ENCODE measurements around the gene PTPRE.

DNA sequence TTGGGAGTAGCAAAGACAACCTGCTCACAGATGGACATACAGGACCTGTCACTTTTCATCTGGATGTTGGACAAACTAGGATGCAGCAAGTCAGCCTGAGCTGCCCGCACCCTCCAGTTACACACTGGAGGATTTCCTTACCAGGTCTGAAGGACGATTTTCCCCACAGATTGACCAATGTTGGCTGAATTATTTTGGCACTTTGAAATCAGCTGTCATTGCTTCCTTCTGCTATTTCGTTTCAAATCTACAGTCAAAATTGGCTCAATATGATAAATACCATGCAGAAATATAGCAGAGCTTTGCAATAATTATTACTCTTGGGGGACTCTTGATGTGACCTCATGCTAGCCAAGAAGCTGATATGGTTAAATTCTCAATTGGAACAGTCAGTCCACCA, 16.7 kb upstream of the PTPRE start:
- TF ChIP-seq EP300 (IDR thresholded peaks at IDR 0.05): no peak
- TF ChIP-seq, protein P1, sequence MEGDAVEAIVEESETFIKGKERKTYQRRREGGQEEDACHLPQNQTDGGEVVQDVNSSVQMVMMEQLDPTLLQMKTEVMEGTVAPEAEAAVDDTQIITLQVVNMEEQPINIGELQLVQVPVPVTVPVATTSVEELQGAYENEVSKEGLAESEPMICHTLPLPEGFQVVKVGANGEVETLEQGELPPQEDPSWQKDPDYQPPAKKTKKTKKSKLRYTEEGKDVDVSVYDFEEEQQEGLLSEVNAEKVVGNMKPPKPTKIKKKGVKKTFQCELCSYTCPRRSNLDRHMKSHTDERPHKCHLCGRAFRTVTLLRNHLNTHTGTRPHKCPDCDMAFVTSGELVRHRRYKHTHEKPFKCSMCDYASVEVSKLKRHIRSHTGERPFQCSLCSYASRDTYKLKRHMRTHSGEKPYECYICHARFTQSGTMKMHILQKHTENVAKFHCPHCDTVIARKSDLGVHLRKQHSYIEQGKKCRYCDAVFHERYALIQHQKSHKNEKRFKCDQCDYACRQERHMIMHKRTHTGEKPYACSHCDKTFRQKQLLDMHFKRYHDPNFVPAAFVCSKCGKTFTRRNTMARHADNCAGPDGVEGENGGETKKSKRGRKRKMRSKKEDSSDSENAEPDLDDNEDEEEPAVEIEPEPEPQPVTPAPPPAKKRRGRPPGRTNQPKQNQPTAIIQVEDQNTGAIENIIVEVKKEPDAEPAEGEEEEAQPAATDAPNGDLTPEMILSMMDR (IDR thresholded peaks at IDR 0.05): no peak
- TF ChIP-seq POLR2AphosphoS5 (IDR thresholded peaks at IDR 0.05): no peak
